Measurements from ENCODE around the gene PDK3.

DNA sequence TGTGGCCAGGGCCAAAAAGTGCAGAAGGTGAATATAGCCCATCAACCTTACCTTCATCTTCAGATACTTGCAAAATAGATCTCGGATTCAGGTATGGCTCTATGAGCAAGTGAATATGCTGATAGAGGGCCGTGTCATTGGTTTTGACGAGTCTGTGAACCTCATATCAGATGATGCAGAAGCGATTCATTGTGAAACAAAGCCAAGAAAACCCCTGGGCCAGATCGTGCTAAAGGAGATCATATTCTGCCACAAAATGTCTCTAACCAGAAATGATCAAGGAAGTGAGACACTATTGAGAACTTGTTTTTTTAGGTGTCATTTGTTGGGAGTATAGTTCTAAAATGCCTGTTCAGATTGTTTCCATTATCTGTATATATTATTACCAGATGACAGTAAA lies 48.3 kb downstream of the PDK3 start:
- TF ChIP-seq CTCF (conservative IDR thresholded peaks at IDR 0.05; ENCODE audit: low read depth, low read length) (no peak), EZH2 (IDR thresholded peaks at IDR 0.05; ENCODE audit: borderline replicate concordance, low read depth, low read length, poor library complexity, severe bottlenecking) (no peak)

Measured in A673 (cell line).